HepG2 (cell line): ENCODE data around the gene ODC1. TPM values are rescaled to one million over a fixed set of nuclear protein-coding genes. Genes with fewer than 3 reads are reported as not detected.

Experiments used
- AHDC1 ChIP-seq: sonication (generic); formaldehyde crosslinking; IDR thresholded peaks from 2 replicates; pipeline ENCODE4 v1.5.1; 2020; ENCODE audit warnings: mild to moderate bottlenecking, missing genetic modification reagents, borderline replicate concordance
- ARHGAP35 ChIP-seq: sonication (generic); formaldehyde crosslinking; IDR thresholded peaks from 2 replicates; pipeline ENCODE4 v1.9.0; 2022; ENCODE audit warnings: mild to moderate bottlenecking, inconsistent platforms, moderate library complexity, missing genetic modification reagents, borderline replicate concordance
- ATF1 ChIP-seq: IDR thresholded peaks from 2 replicates; pipeline ENCODE4 v1.6.1; 2016; ENCODE audit warnings: mild to moderate bottlenecking, control low read depth
- FOXK1 ChIP-seq: sonication (generic); formaldehyde crosslinking; IDR thresholded peaks from 2 replicates; pipeline ENCODE4 v1.4.0; 2020; ENCODE audit warnings: low read depth, missing genetic modification reagents, borderline replicate concordance
- HDAC1 ChIP-seq: sonication (generic); formaldehyde crosslinking; IDR thresholded peaks from 2 replicates; pipeline ENCODE4 v1.5.1; 2020; ENCODE audit warnings: mild to moderate bottlenecking, missing genetic modification reagents
- LCORL ChIP-seq, 2 experiments: fragments of 450-650 bp in 1 of 2; sonication (generic) in 1 of 2; formaldehyde crosslinking in 1 of 2; IDR thresholded peaks; 2 replicates each; pipeline versions ENCODE4 v1.5.0 to v1.6.1; 2017 to 2020; ENCODE audit warnings: antibody characterized with exemption in 1 of 2, missing genetic modification reagents in 1 of 2
- MLLT10 ChIP-seq: sonication (generic); formaldehyde crosslinking; IDR thresholded peaks from 2 replicates; pipeline ENCODE4 v1.4.0; 2020; ENCODE audit warnings: missing genetic modification reagents
- NRL ChIP-seq: sonication (generic); formaldehyde crosslinking; IDR thresholded peaks from 2 replicates; pipeline ENCODE4 v1.5.0; 2020; ENCODE audit warnings: missing genetic modification reagents, mild to moderate bottlenecking, moderate library complexity, borderline replicate concordance
- PHB2 ChIP-seq: fragments of 450-650 bp; IDR thresholded peaks from 2 replicates; pipeline ENCODE4 v1.6.1; 2018; ENCODE audit not compliant: partially characterized antibody
- RXRA ChIP-seq: sonication (generic); formaldehyde crosslinking; IDR thresholded peaks from 2 replicates; pipeline ENCODE4 v1.5.1; 2020; ENCODE audit warnings: missing genetic modification reagents
- SIN3A ChIP-seq: IDR thresholded peaks from 2 replicates; pipeline ENCODE4 v1.6.1; 2011; ENCODE audit warnings: low read depth, mild to moderate bottlenecking, control low read depth, low read length, borderline replicate concordance
- TRIM24 ChIP-seq: sonication (generic); formaldehyde crosslinking; IDR thresholded peaks from 2 replicates; pipeline ENCODE4 v1.8.0; 2022; ENCODE audit warnings: mild to moderate bottlenecking, missing genetic modification reagents
- TSC22D2 ChIP-seq: sonication (generic); formaldehyde crosslinking; IDR thresholded peaks from 2 replicates; pipeline ENCODE4 v1.5.1; 2020; ENCODE audit warnings: missing genetic modification reagents, mild to moderate bottlenecking, borderline replicate concordance
- ZBTB49 ChIP-seq: sonication (generic); formaldehyde crosslinking; IDR thresholded peaks from 2 replicates; pipeline ENCODE4 v1.4.0; 2020; ENCODE audit warnings: missing genetic modification reagents, borderline replicate concordance
- ZC3H13 ChIP-seq: sonication (generic); formaldehyde crosslinking; IDR thresholded peaks from 2 replicates; pipeline ENCODE4 v1.8.1; 2023; ENCODE audit warnings: mild to moderate bottlenecking, missing genetic modification reagents, moderate library complexity
- ZIK1 ChIP-seq: sonication (generic); formaldehyde crosslinking; IDR thresholded peaks from 2 replicates; pipeline ENCODE4 v1.5.0; 2020; ENCODE audit warnings: mild to moderate bottlenecking, low read depth, missing genetic modification reagents, borderline replicate concordance
- ZMYM2 ChIP-seq: sonication (generic); formaldehyde crosslinking; IDR thresholded peaks from 2 replicates; pipeline ENCODE4 v1.8.0; 2022; ENCODE audit warnings: mild to moderate bottlenecking, missing genetic modification reagents
- ZNF879 ChIP-seq: sonication (generic); formaldehyde crosslinking; IDR thresholded peaks from 2 replicates; pipeline ENCODE4 v1.8.1; 2023; ENCODE audit warnings: missing genetic modification reagents
- polyA plus RNA-seq, 8 experiments: library from polyadenylated mRNA; depleted of rRNA in 3 of 8; stranded (reverse) in 7 of 8; unstranded in 1 of 8; fragments of >200 nt; fragmentation: Illumina TruSeq in 4 of 8; extraction: Trizol in 4 of 8; gene quantifications; 2 replicates each; pipeline versions ENCODE4 v1.2.1 to v1.2.3, GENCODE V29; 2011 to 2016; ENCODE audit warnings: low read depth in 4 of 8, missing spikeins in 1 of 8, mixed read lengths in 1 of 8; ENCODE audit not compliant: insufficient read depth in 1 of 8
- total RNA-seq, 5 experiments: library from RNA; depleted of rRNA; stranded (reverse); fragments of >200 nt; fragmentation: Illumina TruSeq; extraction: Trizol; gene quantifications; 2 replicates each; pipeline ENCODE4 v1.2.3, GENCODE V29; 2016; ENCODE audit warnings: low read depth in 1 of 5
- TF ChIP-seq, protein P1 (sequence below): sonication (generic); formaldehyde crosslinking; conservative IDR thresholded peaks from 2 replicates; pipeline ENCODE4 v1.4.0; 2020; ENCODE audit warnings: missing genetic modification reagents
- TF ChIP-seq, protein P2 (sequence below): sonication (generic); formaldehyde crosslinking; IDR thresholded peaks from 2 replicates; pipeline ENCODE4 v1.4.0; 2020; ENCODE audit warnings: mild to moderate bottlenecking, missing genetic modification reagents

Gene ODC1
- total and polyA plus RNA-seq, 2 of the 13 experiments (the other 11 are each of a cell fraction or from before 2014, with no cell fraction given) = 142 to 371 TPM

- TF ChIP-seq ZBTB49 (CRISPR knock-in tag) (0 out of 2 replicates have a peak, but pooled peaks have one; percentile 76), AHDC1 (CRISPR knock-in tag) (peak; percentile 79), FOXK1 (peak; percentile 82; the same call in 1 of the 2 replicates), SIN3A (peak; percentile 82; the same call in 1 of the 2 replicates), ZNF879 (no peak), TRIM24 (no peak), HDAC1 (peak; percentile 91), ARHGAP35 (CRISPR knock-in tag) (no peak), ZC3H13 (peak; percentile 62), ZIK1 (CRISPR knock-in tag) (no peak), ZMYM2 (CRISPR knock-in tag) (no peak), RXRA (peak; percentile 78), PHB2 (no peak), MLLT10 (CRISPR knock-in tag) (no peak), TSC22D2 (CRISPR knock-in tag) (peak; percentile 96; the same call in 1 of the 2 replicates), NRL (CRISPR knock-in tag) (peak; percentile 90), LCORL (IDR thresholded peaks at IDR 0.05) (no peak), LCORL (CRISPR knock-in tag; IDR thresholded peaks at IDR 0.05) (peak; percentile 89), ATF1 (CRISPR knock-in tag) (peak; percentile 56)
- TF ChIP-seq, protein P1, sequence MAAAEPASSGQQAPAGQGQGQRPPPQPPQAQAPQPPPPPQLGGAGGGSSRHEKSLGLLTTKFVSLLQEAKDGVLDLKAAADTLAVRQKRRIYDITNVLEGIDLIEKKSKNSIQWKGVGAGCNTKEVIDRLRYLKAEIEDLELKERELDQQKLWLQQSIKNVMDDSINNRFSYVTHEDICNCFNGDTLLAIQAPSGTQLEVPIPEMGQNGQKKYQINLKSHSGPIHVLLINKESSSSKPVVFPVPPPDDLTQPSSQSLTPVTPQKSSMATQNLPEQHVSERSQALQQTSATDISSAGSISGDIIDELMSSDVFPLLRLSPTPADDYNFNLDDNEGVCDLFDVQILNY (CRISPR knock-in tag) = 0 out of 2 replicates have a peak, but pooled peaks have one; percentile 27
- TF ChIP-seq, protein P2, sequence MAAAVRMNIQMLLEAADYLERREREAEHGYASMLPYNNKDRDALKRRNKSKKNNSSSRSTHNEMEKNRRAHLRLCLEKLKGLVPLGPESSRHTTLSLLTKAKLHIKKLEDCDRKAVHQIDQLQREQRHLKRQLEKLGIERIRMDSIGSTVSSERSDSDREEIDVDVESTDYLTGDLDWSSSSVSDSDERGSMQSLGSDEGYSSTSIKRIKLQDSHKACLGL = no peak
These were observed 1.9 kb upstream of the ODC1 start (continued) for GRCh38 chr2:10449838-10450691.
